GM06990 (cell line): Measurements from ENCODE around the gene MT1F.
A peak's percentile ranks its signal among the peaks of the same experiment; 100 is the strongest.

Experiments used
- DNase-seq: peaks from one replicate; pipeline ENCODE4 v3.0.0-alpha.2; 2011; ENCODE audit not compliant: insufficient read length; ENCODE audit errors: extremely low read depth
- H3K27me3 ChIP-seq: replicated peaks from 2 replicates; pipeline ENCODE4 v1.6.0; 2011; ENCODE audit warnings: low read length; ENCODE audit not compliant: control insufficient read depth, insufficient read depth
- H3K36me3 ChIP-seq: 2 replicates; pipeline ENCODE4 v1.5.1; 2011; ENCODE audit warnings: low read length; ENCODE audit not compliant: control insufficient read depth, insufficient read depth
- H3K4me3 ChIP-seq: replicated peaks from 2 replicates; pipeline ENCODE4 v1.5.1; 2011; ENCODE audit warnings: low read depth, mild to moderate bottlenecking, control low read depth, low read length
- CTCF ChIP-seq: IDR thresholded peaks from 2 replicates; pipeline ENCODE4 v1.5.1; 2011; ENCODE audit warnings: low read length, control low read depth, mild to moderate bottlenecking, inconsistent platforms; ENCODE audit not compliant: insufficient read depth, poor library complexity, severe bottlenecking

The MT1F gene

GRCh38 chr16:56625140-56625942 is 32.4 kb upstream of the MT1F start, which contains the start of gene MT1E:
TSS of gene MT1E (plus strand) at chr16:56625781. CDS start at chr16:56625852, 71 bp downstream.
- no peak for DNase-seq
- Histone ChIP-seq H3K27me3 (no peaks in the 10 kb centered on the region; the same call in 1 of the 2 replicates), H3K4me3 (peak within 1 kb of the TSS; percentile 59), H3K36me3 (no peaks in the 10 kb centered on the region)
- no peak for TF ChIP-seq CTCF

- no peaks in the 10 kb centered on the region for H3K36me3 ChIP-seq
- no peaks in the 10 kb centered on the region; the same call in 1 of the 2 replicates for H3K27me3 ChIP-seq
- H3K4me3 ChIP-seq = peak overlapping the region; percentile 59
- no peak for DNase-seq
- TF ChIP-seq CTCF = no peak
These were observed 31.7 kb upstream of the MT1F start for GRCh38 chr16:56625943-56626654.

GRCh38 chr16:56626685-56627084 is 31.1 kb upstream of the MT1F start:
- Histone ChIP-seq H3K27me3 (no peaks in the 10 kb centered on the region; the same call in 1 of the 2 replicates), H3K36me3 (no peaks in the 10 kb centered on the region), H3K4me3 (no peak overlapping the region)
- no peak for DNase-seq
- TF ChIP-seq CTCF = no peak

- H3K4me3 ChIP-seq = no peak overlapping the region
- no peak for DNase-seq
- TF ChIP-seq CTCF = no peak
- H3K27me3 ChIP-seq = peaks cover 2% of the 10 kb centered on the region; the same call in 1 of the 2 replicates
- H3K36me3 ChIP-seq = no peaks in the 10 kb centered on the region
These were observed 29.0 kb upstream of the MT1F start for GRCh38 chr16:56628486-56629350.

GRCh38 chr16:56629531-56629930 is 28.2 kb upstream of the MT1F start:
- no peaks in the 10 kb centered on the region for H3K36me3 ChIP-seq

More at GRCh38 chr16:56629531-56629930, 28.2 kb upstream of the MT1F start:
- Histone ChIP-seq H3K27me3 (peaks cover 3% of the 10 kb centered on the region), H3K4me3 (no peak overlapping the region)
- DNase-seq = no peak
- no peak for TF ChIP-seq CTCF
